NB4 (cell line): ENCODE measurements around the gene DDX41.

Source experiments
- DNase-seq: peaks from one replicate; pipeline ENCODE4 v3.0.0; 2010; ENCODE audit warnings: low read depth
- H3K4me3 ChIP-seq: one replicate; pipeline ENCODE4 v1.5.1; 2011; ENCODE audit warnings: mild to moderate bottlenecking, low read depth, low read length, moderate library complexity
- MYC ChIP-seq: IDR thresholded peaks from 2 replicates; pipeline ENCODE4 v1.6.1; 2011; ENCODE audit warnings: low read depth, low read length
- POLR2A ChIP-seq: IDR thresholded peaks from 2 replicates; pipeline ENCODE4 v1.6.1; 2011; ENCODE audit warnings: mild to moderate bottlenecking; ENCODE audit not compliant: insufficient read length; ENCODE audit errors: extremely low read depth
- TF ChIP-seq, protein P1 (sequence below): IDR thresholded peaks from one replicate; pipeline ENCODE4 v1.5.1; 2012; ENCODE audit warnings: low read depth, low read length
- TF ChIP-seq, protein P2 (sequence below): IDR thresholded peaks from 2 replicates; pipeline ENCODE4 v1.6.1; 2011; ENCODE audit warnings: low read depth, low read length

Gene DDX41

DNA sequence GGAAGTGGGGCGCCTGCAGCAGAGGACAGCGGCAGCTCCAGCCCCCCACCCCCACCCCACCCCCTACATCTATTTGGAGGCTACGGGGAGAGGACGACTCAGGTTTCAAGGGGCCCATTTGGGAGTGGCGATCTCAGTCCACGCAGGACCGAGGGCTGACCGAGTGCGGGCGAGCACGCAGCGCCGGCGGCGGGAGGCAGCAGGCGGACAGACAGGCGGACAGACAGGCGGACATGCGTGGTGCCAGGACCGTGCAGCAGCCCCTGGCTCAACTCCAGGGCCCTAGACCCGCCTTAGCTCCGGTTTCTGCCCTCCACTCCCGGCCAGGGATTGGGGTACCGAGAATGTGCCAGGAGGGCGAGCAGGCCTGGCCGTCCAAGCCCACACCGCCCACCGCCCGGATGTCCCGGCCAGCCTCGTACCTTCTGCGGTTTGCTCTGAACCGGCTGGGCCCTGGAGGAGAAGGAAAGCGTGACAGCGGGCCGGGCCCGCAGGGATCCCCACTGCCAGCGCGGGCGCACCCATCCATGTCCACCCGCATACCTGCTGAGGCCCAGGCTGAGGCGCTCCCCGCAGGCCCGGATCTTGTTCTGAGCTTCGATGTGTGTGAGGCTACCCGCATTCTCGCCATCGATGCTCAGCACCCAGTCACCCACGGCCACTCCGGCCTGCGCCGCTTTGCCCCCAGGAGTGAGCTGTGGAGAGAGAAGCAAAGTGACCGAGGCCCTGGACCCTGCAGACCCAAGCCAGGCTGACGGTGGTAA lies 24.6 kb downstream of the DDX41 start:
- no peak overlapping the region for H3K4me3 ChIP-seq
- DNase-seq = no peak
- TF ChIP-seq, protein P1, sequence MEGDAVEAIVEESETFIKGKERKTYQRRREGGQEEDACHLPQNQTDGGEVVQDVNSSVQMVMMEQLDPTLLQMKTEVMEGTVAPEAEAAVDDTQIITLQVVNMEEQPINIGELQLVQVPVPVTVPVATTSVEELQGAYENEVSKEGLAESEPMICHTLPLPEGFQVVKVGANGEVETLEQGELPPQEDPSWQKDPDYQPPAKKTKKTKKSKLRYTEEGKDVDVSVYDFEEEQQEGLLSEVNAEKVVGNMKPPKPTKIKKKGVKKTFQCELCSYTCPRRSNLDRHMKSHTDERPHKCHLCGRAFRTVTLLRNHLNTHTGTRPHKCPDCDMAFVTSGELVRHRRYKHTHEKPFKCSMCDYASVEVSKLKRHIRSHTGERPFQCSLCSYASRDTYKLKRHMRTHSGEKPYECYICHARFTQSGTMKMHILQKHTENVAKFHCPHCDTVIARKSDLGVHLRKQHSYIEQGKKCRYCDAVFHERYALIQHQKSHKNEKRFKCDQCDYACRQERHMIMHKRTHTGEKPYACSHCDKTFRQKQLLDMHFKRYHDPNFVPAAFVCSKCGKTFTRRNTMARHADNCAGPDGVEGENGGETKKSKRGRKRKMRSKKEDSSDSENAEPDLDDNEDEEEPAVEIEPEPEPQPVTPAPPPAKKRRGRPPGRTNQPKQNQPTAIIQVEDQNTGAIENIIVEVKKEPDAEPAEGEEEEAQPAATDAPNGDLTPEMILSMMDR = no peak
- TF ChIP-seq MYC = no peak
- TF ChIP-seq, protein P2, sequence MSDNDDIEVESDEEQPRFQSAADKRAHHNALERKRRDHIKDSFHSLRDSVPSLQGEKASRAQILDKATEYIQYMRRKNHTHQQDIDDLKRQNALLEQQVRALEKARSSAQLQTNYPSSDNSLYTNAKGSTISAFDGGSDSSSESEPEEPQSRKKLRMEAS = no peak
- TF ChIP-seq POLR2A = no peak

DNA sequence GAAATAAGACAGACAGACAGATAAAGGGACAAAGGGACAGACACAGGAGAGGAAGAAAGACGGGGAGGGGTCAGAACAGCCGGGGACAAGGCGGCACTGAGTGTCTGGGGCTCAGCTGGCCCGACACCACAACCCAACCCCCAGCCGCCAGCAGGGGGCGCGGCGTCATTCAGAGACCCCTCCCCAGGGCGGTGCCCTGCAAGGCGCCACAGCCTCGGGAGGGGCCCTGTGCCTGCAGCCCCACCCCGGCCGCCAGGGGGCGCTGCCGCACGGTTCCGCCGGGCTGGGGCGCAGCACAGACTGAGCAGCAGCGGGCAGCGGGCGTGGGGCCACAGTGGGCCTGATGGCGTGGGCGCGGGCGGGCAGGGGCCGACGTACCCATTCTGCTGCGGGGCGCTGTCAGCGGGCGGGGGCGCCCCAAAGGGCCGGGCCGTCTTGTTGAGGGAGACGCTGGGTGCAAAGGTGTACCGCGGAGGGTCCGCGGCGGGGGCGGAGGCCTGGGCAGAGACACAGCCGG lies 25.3 kb downstream of the DDX41 start:
- no peak overlapping the region for H3K4me3 ChIP-seq
- TF ChIP-seq, protein P2 = no peak
- no peak for TF ChIP-seq MYC
- TF ChIP-seq, protein P1 = peak; percentile 32
- peak; percentile 56 for DNase-seq

- TF ChIP-seq POLR2A (no peak), MYC (no peak)
- TF ChIP-seq, protein P2 = no peak
- TF ChIP-seq, protein P1 = no peak
- no peak for DNase-seq
- no peak overlapping the region for H3K4me3 ChIP-seq
Measured at GRCh38 chr5:177490992-177491391, 25.8 kb downstream of the DDX41 start.

GRCh38 chr5:177490311-177490991 lies 26.3 kb downstream of the DDX41 start:
- DNase-seq = no peak
- TF ChIP-seq MYC = no peak
- TF ChIP-seq POLR2A = no peak
- TF ChIP-seq, protein P1 = no peak
- TF ChIP-seq, protein P2 = no peak
- no peak overlapping the region for H3K4me3 ChIP-seq

DNA sequence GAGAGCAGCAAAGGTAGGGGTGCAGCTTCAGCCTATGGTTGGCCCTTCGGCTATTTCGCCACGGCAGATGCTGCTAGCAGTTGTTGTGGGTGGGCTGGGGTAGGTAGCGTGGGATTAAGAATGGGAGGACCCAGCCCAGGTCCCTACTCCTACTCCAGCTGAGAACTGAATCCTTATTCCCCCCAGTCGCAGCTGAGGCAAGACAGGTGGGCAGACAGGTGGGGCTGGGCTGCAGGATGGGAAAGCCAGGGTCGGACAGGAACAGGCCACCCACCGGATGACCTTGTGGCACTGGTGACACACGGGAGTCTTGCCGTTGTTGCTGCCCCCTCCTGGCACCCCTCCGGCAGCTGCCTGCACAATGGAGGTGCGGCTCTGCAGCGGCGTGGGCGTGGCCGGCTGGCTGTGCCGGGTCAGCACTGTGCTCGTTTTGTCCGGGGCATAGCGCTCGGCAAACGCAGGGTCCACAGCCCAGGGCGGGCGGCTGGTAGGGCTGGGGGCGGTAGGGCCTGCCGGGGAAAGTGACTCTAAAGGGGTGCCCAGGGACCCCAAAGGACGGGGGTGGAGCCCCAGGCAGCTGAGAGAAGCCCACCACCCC lies 27.5 kb downstream of the DDX41 start:
- no peak overlapping the region for H3K4me3 ChIP-seq
- TF ChIP-seq, protein P1 = no peak
- TF ChIP-seq MYC = no peak
- TF ChIP-seq POLR2A = no peak
- TF ChIP-seq, protein P2 = no peak
- no peak for DNase-seq
